B cell (primary cell): Measurements from ENCODE around the gene IFNE. TPM values are rescaled to one million over a fixed set of nuclear protein-coding genes. Genes with fewer than 3 reads are reported as not detected.

Experiments
- ATAC-seq: fragments of 200-7000 bp; cut with Tn5 transposase; one replicate; pipeline ENCODE4 v1.10.0; 2021; ENCODE audit warnings: low read depth, mild to moderate bottlenecking, moderate number of reproducible peaks, moderate library complexity
- CTCF ChIA-PET: fragments of 350-600 bp; sonication (Branson Sonifier 250); formaldehyde crosslinking; loops from one replicate; lab custom pipeline; 2021; ENCODE audit warnings: antibody characterized with exemption, inconsistent platforms; lab: Charles Lee
- POLR2A ChIA-PET: fragments of 350-600 bp; sonication (Branson Sonifier 250); formaldehyde crosslinking; loops from one replicate; lab custom pipeline; 2021; ENCODE audit warnings: antibody characterized with exemption; lab: Charles Lee
- DNase-seq: peaks from one replicate; pipeline ENCODE4 v3.0.0; 2013
- H2AFZ ChIP-seq: 2 replicates; pipeline ENCODE4 v1.6.1; 2012; ENCODE audit warnings: mild to moderate bottlenecking, low read depth, low read length; ENCODE audit not compliant: insufficient read depth, poor library complexity, severe bottlenecking
- H3K27ac ChIP-seq, 2 donors: 1 replicate in 1 of 2; 2 replicates in 1 of 2; pipeline ENCODE4 v1.5.1; 2012 to 2013; ENCODE audit warnings: low read length in 2 of 2, mild to moderate bottlenecking in 2 of 2, moderate library complexity in 1 of 2
- H3K27me3 ChIP-seq, 4 experiments: fragments of 200-600 bp in 1 of 4; sonication (generic) in 1 of 4; replicated peaks in 1 of 4; 1 replicate in 2 of 4; 2 replicates in 2 of 4; pipeline versions ENCODE4 v1.6.1 to v1.7.0; 2013 to 2016; ENCODE audit warnings: low read length in 3 of 4, mild to moderate bottlenecking in 2 of 4, mixed read lengths in 1 of 4, moderate library complexity in 1 of 4; ENCODE audit not compliant: insufficient read depth in 4 of 4, control insufficient read depth in 3 of 4; ENCODE audit errors: control extremely low read depth in 1 of 4
- H3K36me3 ChIP-seq, 2 experiments: replicated peaks in 1 of 2; 1 replicate in 1 of 2; 2 replicates in 1 of 2; pipeline versions ENCODE4 v1.6.1 to v1.7.1; 2013; ENCODE audit warnings: low read length in 1 of 2; ENCODE audit not compliant: insufficient read depth in 2 of 2, control insufficient read depth in 1 of 2; ENCODE audit errors: control extremely low read depth in 1 of 2, extremely low read depth in 1 of 2
- H3K4me1 ChIP-seq, 2 donors: fragments of 200-600 bp in 1 of 2; sonication (generic) in 1 of 2; 1 replicate in 1 of 2; 2 replicates in 1 of 2; pipeline versions ENCODE4 v1.5.1 to v1.6.1; 2013 to 2017; ENCODE audit warnings: low read length in 2 of 2; ENCODE audit not compliant: control insufficient read depth in 2 of 2, insufficient read depth in 2 of 2
- H3K4me2 ChIP-seq: replicated peaks from 2 replicates; pipeline ENCODE3; 2012; ENCODE audit warnings: mild to moderate bottlenecking, low read depth, low read length; ENCODE audit not compliant: poor library complexity, severe bottlenecking
- H3K4me3 ChIP-seq, 5 experiments: fragments of 200-600 bp in 1 of 5; sonication (generic) in 1 of 5; 1 replicate in 3 of 5; 2 replicates in 2 of 5; pipeline versions ENCODE4 v1.5.1 to v1.7.0; 2011 to 2016; ENCODE audit warnings: low read length in 4 of 5, mild to moderate bottlenecking in 4 of 5, low read depth in 2 of 5, control low read depth in 1 of 5, moderate library complexity in 1 of 5; ENCODE audit not compliant: insufficient read depth in 1 of 5; ENCODE audit errors: control extremely low read depth in 1 of 5, extremely low read depth in 1 of 5
- H3K79me2 ChIP-seq: fragments of 200-600 bp; sonication (generic); one replicate; pipeline ENCODE4 v1.6.0; 2016; ENCODE audit warnings: low read length; ENCODE audit not compliant: control insufficient read depth, insufficient read depth
- H3K9ac ChIP-seq: fragments of 200-600 bp; sonication (generic); 2 replicates; pipeline ENCODE4 v1.6.1; 2017; ENCODE audit warnings: mild to moderate bottlenecking, low read length, moderate library complexity
- H3K9me3 ChIP-seq, 3 donors: one replicate each; pipeline versions ENCODE4 v1.6.1 to v1.7.1; 2013; ENCODE audit warnings: low read length in 2 of 3; ENCODE audit not compliant: control insufficient read depth in 2 of 3, insufficient read depth in 1 of 3; ENCODE audit errors: control extremely low read depth in 1 of 3
- H4K20me1 ChIP-seq: 2 replicates; pipeline ENCODE4 v1.6.0; 2012; ENCODE audit warnings: mild to moderate bottlenecking, low read length; ENCODE audit not compliant: insufficient read depth, control insufficient read depth, poor library complexity, severe bottlenecking
- H3K27ac Mint-ChIP-seq: one replicate; pipeline ENCODE4 v1.8.0; 2021; ENCODE audit warnings: mixed read lengths
- H3K27me3 Mint-ChIP-seq: one replicate; pipeline ENCODE4 v1.8.0; 2021; ENCODE audit warnings: mixed read lengths
- H3K4me1 Mint-ChIP-seq: one replicate; pipeline ENCODE4 v1.8.0; 2021; ENCODE audit warnings: mixed read lengths
- H3K4me3 Mint-ChIP-seq: one replicate; pipeline ENCODE4 v1.8.0; 2021; ENCODE audit warnings: mixed read lengths
- H3K9me3 Mint-ChIP-seq: one replicate; pipeline ENCODE4 v1.8.0; 2022; ENCODE audit warnings: mixed read lengths; ENCODE audit not compliant: insufficient read depth
- CTCF ChIP-seq: fragments of 200-600 bp; IDR thresholded peaks from one replicate; pipeline ENCODE4 v1.8.0; 2022; ENCODE audit warnings: antibody characterized with exemption, mild to moderate bottlenecking
- EZH2 ChIP-seq: IDR thresholded peaks from 2 replicates; pipeline ENCODE4 v1.6.1; 2012; ENCODE audit warnings: borderline replicate concordance, low read depth, mild to moderate bottlenecking, moderate library complexity, low read length; ENCODE audit not compliant: insufficient read depth, poor library complexity, severe bottlenecking
- WGBS: methylation state at CpG from one replicate; pipeline ENCODE4 v1.1.5; 2013; ENCODE audit warnings: missing lambda C conversion rate; ENCODE audit not compliant: insufficient coverage; 5-methylcytosine and 5-hydroxymethylcytosine counted together
- intact Hi-C: fragments of 100-400 bp; cut with micrococcal nuclease; formaldehyde crosslinking; loops from one replicate; pipeline ENCODE4 v1.10.0; 2022
- polyA plus RNA-seq: library from polyadenylated mRNA; depleted of rRNA; stranded (reverse); fragments of >200 nt; gene quantifications from 2 replicates; pipeline ENCODE4 v1.2.3, GENCODE V29; 2012
- total RNA-seq, 2 donors: library from RNA; stranded (reverse); fragments of 120-200 nt in 1 of 2; gene quantifications; 1 replicate in 1 of 2; 2 replicates in 1 of 2; pipeline versions ENCODE4 v1.2.3 to v1.2.4, GENCODE V29; 2013 to 2022

IFNE gene
- total and polyA plus RNA-seq, 2 donors (not counting 1 experiment from before 2014, with no cell fraction given): not detected

- intact Hi-C loops: no loop called here
- H3K4me1 Mint-ChIP-seq: peaks cover 3% of the 10 kb centered on the region
- no peaks in the 10 kb centered on the region for H3K9me3 Mint-ChIP-seq
- Histone ChIP-seq H4K20me1 (no peaks in the 10 kb centered on the region), H3K4me1 (no peaks in the 10 kb centered on the region), H3K36me3 (no peaks in the 10 kb centered on the region), H3K27ac (no peak overlapping the region), H2AFZ (no peak overlapping the region), H3K27me3 (peaks cover 0 to 4% (median 2%) of the 10 kb centered on the region in 4 experiments), H3K9me3 (no peaks in the 10 kb centered on the region), H3K9ac (no peak overlapping the region), H3K4me3 (no peak overlapping the region), H3K4me2 (no peak overlapping the region), H3K79me2 (no peaks in the 10 kb centered on the region)
- no peak overlapping the region for H3K27ac Mint-ChIP-seq
- peaks cover 3% of the 10 kb centered on the region for H3K27me3 Mint-ChIP-seq
- CTCF ChIA-PET: no interaction called here
- no peak for ATAC-seq
- H3K4me3 Mint-ChIP-seq: no peak overlapping the region
- WGBS: 34% methylated on average over 5 of the region's 10 CpGs
- POLR2A ChIA-PET: no interaction called here
- TF ChIP-seq CTCF (no peak), EZH2 (no peak)
- no peak for DNase-seq
These were observed 23.5 kb upstream of the IFNE start for GRCh38 chr9:21505425-21506179.

DNA sequence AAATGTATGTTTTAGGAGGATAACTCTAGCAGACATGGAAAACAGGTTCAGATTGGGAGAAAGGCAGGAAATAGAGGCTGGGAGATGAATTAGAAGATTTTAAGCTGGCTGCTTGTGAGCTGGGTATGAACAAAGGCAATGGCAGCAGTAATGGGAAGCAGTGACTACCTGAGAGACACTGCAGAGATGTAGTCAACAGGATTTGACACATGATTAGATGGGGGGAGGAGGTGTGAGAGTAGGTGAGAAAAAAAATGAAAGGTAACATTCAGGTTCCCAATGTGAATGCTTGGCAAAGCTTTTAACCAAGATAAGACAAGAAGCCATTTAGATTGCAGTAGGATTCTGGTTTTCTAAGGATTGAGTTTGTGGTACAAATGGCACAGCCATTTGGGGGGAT is 22.8 kb upstream of the IFNE start:
- no peak for TF ChIP-seq CTCF
- TF ChIP-seq EZH2: no peak
- CTCF ChIA-PET: no interaction called here
- H3K27me3 ChIP-seq: peaks cover 0 to 4% (median 2%) of the 10 kb centered on the region in 4 experiments

More for the DNA sequence above, 22.8 kb upstream of the IFNE start:
- Mint-ChIP-seq H3K27me3 (peaks cover 3% of the 10 kb centered on the region), H3K4me3 (no peak overlapping the region), H3K27ac (no peak overlapping the region), H3K4me1 (peaks cover 3% of the 10 kb centered on the region), H3K9me3 (no peaks in the 10 kb centered on the region)
- H3K9me3 ChIP-seq: no peaks in the 10 kb centered on the region
- no peak for DNase-seq
- no peaks in the 10 kb centered on the region for H3K36me3 ChIP-seq
- no peak for ATAC-seq
- no peak overlapping the region for H3K4me2 ChIP-seq
- H3K27ac ChIP-seq: no peak overlapping the region
- no peak overlapping the region for H3K4me3 ChIP-seq
- POLR2A ChIA-PET: no interaction called here
- no peaks in the 10 kb centered on the region for H3K79me2 ChIP-seq
- intact Hi-C loops: no loop called here
- no peak overlapping the region for H2AFZ ChIP-seq
- no peak overlapping the region for H3K9ac ChIP-seq
- H3K4me1 ChIP-seq: no peaks in the 10 kb centered on the region
- H4K20me1 ChIP-seq: no peaks in the 10 kb centered on the region
